MM.1S (cell line): ENCODE data around the gene MED7.
"Not testable (repeated sequence)": the region's sequence is repeated elsewhere in the genome, so short reads cannot be mapped to it uniquely, and the experiment has no call there.

Experiments used
- DNase-seq: peaks from one replicate; pipeline ENCODE4 v3.0.0-alpha.2; 2015
- H2AFZ ChIP-seq: fragments of 300-600 bp; sonication (generic); 2 replicates; pipeline ENCODE4 v1.6.0; 2016; ENCODE audit warnings: antibody characterized with exemption, low read length
- H3F3A ChIP-seq: fragments of 300-600 bp; sonication (generic); 2 replicates; pipeline ENCODE4 v1.6.1; 2016; ENCODE audit warnings: mild to moderate bottlenecking, antibody characterized with exemption, low read length, moderate library complexity, mixed read lengths; ENCODE audit not compliant: insufficient read depth
- H3K27ac ChIP-seq: fragments of 300-600 bp; sonication (generic); 2 replicates; pipeline ENCODE4 v1.5.1; 2016; ENCODE audit warnings: mild to moderate bottlenecking, low read length
- H3K27me3 ChIP-seq: fragments of 300-600 bp; sonication (generic); replicated peaks from 2 replicates; pipeline ENCODE4 v1.6.0; 2016; ENCODE audit warnings: low read length; ENCODE audit not compliant: insufficient read depth
- H3K36me3 ChIP-seq: fragments of 300-600 bp; sonication (generic); replicated peaks from 2 replicates; pipeline ENCODE4 v1.6.1; 2016; ENCODE audit warnings: mild to moderate bottlenecking, low read length, mixed read lengths; ENCODE audit not compliant: insufficient read depth
- H3K4me1 ChIP-seq: fragments of 300-600 bp; sonication (generic); 2 replicates; pipeline ENCODE4 v1.6.1; 2016; ENCODE audit warnings: low read length, mixed read lengths
- H3K4me2 ChIP-seq: fragments of 300-600 bp; sonication (generic); 2 replicates; pipeline ENCODE4 v1.6.0; 2016; ENCODE audit warnings: low read depth, low read length
- H3K4me3 ChIP-seq: fragments of 300-600 bp; sonication (generic); 2 replicates; pipeline ENCODE4 v1.5.1; 2016; ENCODE audit warnings: low read length, mixed read lengths
- H3K79me2 ChIP-seq: fragments of 300-600 bp; sonication (generic); 2 replicates; pipeline ENCODE4 v1.6.1; 2016; ENCODE audit warnings: mixed run types, low read length, mixed read lengths
- H3K9ac ChIP-seq: fragments of 300-600 bp; sonication (generic); 2 replicates; pipeline ENCODE4 v1.6.1; 2016; ENCODE audit warnings: low read length, mixed read lengths
- H3K9me2 ChIP-seq: fragments of 300-600 bp; sonication (generic); replicated peaks from 2 replicates; pipeline ENCODE4 v1.6.1; 2016; ENCODE audit warnings: mild to moderate bottlenecking, low read length, mixed read lengths; ENCODE audit not compliant: insufficient read depth
- H3K9me3 ChIP-seq: fragments of 300-600 bp; sonication (generic); replicated peaks from 2 replicates; pipeline ENCODE4 v1.6.1; 2016; ENCODE audit warnings: mild to moderate bottlenecking, low read length, mixed read lengths; ENCODE audit not compliant: insufficient read depth
- H4K20me1 ChIP-seq: fragments of 300-600 bp; sonication (generic); 2 replicates; pipeline ENCODE4 v1.6.1; 2016; ENCODE audit warnings: mild to moderate bottlenecking, low read length, moderate library complexity, mixed read lengths; ENCODE audit not compliant: insufficient read depth
- EZH2 ChIP-seq: fragments of 300-600 bp; sonication (generic); optimal IDR thresholded peaks from 2 replicates; pipeline ENCODE3; 2017; ENCODE audit warnings: low read depth, mild to moderate bottlenecking, antibody characterized with exemption, low read length, mixed read lengths
- EZH2phosphoT487 ChIP-seq: fragments of 300-600 bp; sonication (generic); IDR thresholded peaks from 2 replicates; pipeline ENCODE4 v1.6.1; 2018; ENCODE audit warnings: antibody characterized with exemption, low read length
- TF ChIP-seq, protein P1 (sequence below): fragments of 300-600 bp; sonication (generic); IDR thresholded peaks from 2 replicates; pipeline ENCODE4 v1.5.1; 2016; ENCODE audit warnings: antibody characterized with exemption, low read length, mixed read lengths

Gene MED7

DNA sequence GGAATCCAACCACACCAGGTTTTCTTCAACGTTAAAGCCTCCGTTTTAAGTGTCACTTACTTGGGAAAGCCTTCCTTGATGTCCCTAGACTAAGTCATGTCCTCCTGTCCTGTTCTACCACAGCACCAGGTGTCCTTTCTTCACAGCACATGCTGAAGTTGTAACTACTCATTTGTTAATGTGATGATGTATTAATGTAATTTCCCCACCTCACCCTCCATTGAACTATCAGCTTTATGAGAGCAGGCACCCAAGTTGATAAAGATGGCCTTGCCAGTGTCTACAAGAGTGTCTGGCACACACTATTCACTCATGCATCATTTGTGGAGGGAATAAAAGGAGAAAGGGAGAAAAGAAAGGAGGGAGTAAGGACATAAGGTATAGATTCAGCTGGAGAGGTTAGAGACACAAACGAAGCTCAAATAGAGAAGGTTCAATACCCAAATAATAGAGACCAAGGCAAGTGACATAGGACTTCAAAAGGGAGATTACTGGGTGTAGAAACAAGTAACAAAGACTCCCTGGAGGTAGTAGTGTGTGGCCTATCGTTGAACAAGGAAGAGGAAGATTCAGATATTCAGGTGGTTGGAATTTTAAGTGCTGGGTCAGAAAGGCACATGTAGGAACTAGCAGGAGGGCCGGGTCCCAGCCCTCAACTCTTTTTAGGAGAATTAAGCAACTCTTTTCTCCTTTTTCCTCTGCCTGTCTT lies 44.5 kb upstream of the MED7 start:
- no peaks in the 10 kb centered on the region for H3K79me2 ChIP-seq
- DNase-seq: no peak
- H3K4me1 ChIP-seq: no peaks in the 10 kb centered on the region
- H3K4me3 ChIP-seq: no peak overlapping the region
- H3K9ac ChIP-seq: no peak overlapping the region
- no peak overlapping the region for H3K4me2 ChIP-seq
- no peaks in the 10 kb centered on the region for H3F3A ChIP-seq
- H4K20me1 ChIP-seq: no peaks in the 10 kb centered on the region
- H3K27me3 ChIP-seq: no peaks in the 10 kb centered on the region
- no peak overlapping the region for H2AFZ ChIP-seq
- H3K9me3 ChIP-seq: no peaks in the 10 kb centered on the region
- H3K9me2 ChIP-seq: no peaks in the 10 kb centered on the region
- no peak overlapping the region for H3K27ac ChIP-seq
- no peak for TF ChIP-seq EZH2
- TF ChIP-seq, protein P1, sequence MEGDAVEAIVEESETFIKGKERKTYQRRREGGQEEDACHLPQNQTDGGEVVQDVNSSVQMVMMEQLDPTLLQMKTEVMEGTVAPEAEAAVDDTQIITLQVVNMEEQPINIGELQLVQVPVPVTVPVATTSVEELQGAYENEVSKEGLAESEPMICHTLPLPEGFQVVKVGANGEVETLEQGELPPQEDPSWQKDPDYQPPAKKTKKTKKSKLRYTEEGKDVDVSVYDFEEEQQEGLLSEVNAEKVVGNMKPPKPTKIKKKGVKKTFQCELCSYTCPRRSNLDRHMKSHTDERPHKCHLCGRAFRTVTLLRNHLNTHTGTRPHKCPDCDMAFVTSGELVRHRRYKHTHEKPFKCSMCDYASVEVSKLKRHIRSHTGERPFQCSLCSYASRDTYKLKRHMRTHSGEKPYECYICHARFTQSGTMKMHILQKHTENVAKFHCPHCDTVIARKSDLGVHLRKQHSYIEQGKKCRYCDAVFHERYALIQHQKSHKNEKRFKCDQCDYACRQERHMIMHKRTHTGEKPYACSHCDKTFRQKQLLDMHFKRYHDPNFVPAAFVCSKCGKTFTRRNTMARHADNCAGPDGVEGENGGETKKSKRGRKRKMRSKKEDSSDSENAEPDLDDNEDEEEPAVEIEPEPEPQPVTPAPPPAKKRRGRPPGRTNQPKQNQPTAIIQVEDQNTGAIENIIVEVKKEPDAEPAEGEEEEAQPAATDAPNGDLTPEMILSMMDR: no peak
- no peak for TF ChIP-seq EZH2phosphoT487
- no peaks in the 10 kb centered on the region for H3K36me3 ChIP-seq

DNA sequence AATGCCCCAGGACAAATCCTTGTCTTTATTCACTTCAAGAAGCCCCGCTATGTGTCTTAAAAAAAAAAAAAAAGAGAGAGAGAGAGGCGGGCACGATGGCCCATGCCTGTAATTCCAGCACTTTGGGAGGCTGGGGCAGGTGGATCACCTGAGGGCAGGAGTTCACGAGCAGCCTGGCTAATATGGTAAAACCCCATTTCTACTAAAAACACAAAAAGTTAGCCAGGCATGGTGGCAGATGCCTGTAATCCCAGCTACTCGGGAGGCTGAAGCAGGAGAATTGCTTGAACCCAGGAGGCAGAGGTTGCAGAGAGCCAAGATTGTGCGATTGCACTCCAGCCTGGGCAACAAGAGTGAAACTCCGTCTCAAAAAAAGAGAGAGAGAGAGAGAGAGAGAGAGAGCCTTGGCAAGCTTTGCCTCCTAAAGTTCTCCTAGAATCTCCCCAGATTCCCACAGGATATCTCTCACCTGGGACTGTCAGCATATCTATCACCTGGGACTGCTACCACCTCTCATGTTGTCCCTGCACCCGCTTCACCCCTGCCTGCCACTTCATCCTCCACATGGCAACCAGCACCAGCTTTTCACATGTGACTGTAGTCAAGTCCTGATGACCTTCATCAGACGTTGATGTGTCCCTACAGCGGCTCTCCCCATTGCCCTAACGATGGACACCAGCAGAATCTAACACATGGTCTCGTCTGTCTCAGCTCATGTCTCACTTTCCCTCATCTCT lies 43.8 kb upstream of the MED7 start:
- H3K36me3 ChIP-seq: no peaks in the 10 kb centered on the region
- no peaks in the 10 kb centered on the region for H3K27me3 ChIP-seq
- H3K4me2 ChIP-seq: no peak overlapping the region
- TF ChIP-seq, protein P1: no peak
- TF ChIP-seq EZH2: no peak
- TF ChIP-seq EZH2phosphoT487: no peak
- no peak overlapping the region for H2AFZ ChIP-seq
- no peaks in the 10 kb centered on the region for H4K20me1 ChIP-seq
- H3K9me3 ChIP-seq: no peaks in the 10 kb centered on the region
- H3K79me2 ChIP-seq: no peaks in the 10 kb centered on the region
- no peak overlapping the region for H3K27ac ChIP-seq
- H3F3A ChIP-seq: no peaks in the 10 kb centered on the region
- no peak overlapping the region for H3K4me3 ChIP-seq
- no peak overlapping the region for H3K9ac ChIP-seq
- no peaks in the 10 kb centered on the region for H3K9me2 ChIP-seq
- no peaks in the 10 kb centered on the region for H3K4me1 ChIP-seq
- DNase-seq: no peak

DNA sequence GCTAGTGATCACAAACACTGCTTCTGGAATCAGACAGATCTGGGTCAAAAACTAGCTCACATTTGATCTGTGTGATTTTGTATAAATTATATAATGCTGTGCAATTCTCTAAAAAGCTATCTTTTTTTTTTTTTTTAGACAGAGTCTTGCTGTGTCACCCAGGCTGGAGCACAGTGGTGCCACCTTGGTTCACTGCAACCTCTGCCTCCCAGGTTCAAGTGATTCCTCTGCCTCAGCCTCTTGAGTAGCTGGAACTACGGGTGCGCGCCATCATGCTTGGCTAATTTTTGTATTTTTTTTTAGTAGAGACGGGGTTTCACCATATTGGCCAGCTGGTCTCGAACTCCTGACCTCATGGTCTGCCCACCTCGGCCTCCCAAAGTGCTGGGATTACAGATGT lies 42.5 kb upstream of the MED7 start:
- H3K27me3 ChIP-seq, H3K9me2 ChIP-seq, H3K79me2 ChIP-seq, H3K4me1 ChIP-seq, H3K9me3 ChIP-seq, H4K20me1 ChIP-seq, H3K4me3 ChIP-seq, H2AFZ ChIP-seq, DNase-seq, H3F3A ChIP-seq, H3K4me2 ChIP-seq, H3K27ac ChIP-seq, H3K9ac ChIP-seq, H3K36me3 ChIP-seq: not testable (repeated sequence)

DNA sequence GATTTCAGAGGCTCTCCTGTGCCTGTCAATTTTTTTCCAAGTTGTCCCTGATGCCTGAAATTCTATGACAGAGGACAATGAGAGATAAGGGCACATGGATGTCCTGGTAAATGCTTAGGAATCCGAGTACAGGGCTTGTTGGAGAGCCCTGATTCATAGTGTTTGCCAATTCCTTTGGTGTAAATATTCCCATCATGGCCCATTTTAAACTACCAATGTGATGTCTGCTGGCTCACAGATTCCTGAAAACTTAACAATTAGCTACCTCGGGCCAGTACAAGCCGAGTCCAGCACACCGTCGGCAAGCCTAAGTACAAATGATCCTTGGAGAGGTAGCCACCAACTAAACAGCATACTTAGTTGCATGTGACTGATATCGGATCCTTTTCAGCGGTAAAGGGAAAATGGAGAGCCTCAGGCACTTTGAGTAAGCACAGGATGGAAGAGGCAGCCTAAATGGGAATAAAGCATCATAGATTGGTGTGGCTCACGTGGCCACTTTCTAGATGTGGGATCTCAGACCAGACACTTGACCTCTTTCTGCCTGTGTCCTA lies 41.5 kb upstream of the MED7 start:
- Histone ChIP-seq H3K27me3 (no peaks in the 10 kb centered on the region), H3K4me3 (no peak overlapping the region), H3K9ac (no peak overlapping the region), H3K9me2 (no peaks in the 10 kb centered on the region), H4K20me1 (no peaks in the 10 kb centered on the region), H3K4me1 (no peaks in the 10 kb centered on the region), H2AFZ (no peak overlapping the region), H3F3A (no peaks in the 10 kb centered on the region), H3K4me2 (no peak overlapping the region), H3K9me3 (no peaks in the 10 kb centered on the region), H3K79me2 (no peaks in the 10 kb centered on the region), H3K36me3 (no peaks in the 10 kb centered on the region), H3K27ac (no peak overlapping the region)
- TF ChIP-seq, protein P1: no peak
- no peak for DNase-seq
